Activated CD8-positive, alpha-beta memory T cell treated with anti-CD3 and anti-CD28 coated beads for 24 hours (primary cell): ENCODE measurements around the gene PYGO2.
"Not testable (repeated sequence)": the region's sequence is repeated elsewhere in the genome, so short reads cannot be mapped to it uniquely, and the experiment has no call there.

ENCODE experiments used
- DNase-seq: peaks from one replicate; pipeline ENCODE4 v3.0.0-alpha.2; 2020

The PYGO2 gene

GRCh38 chr1:154940213-154940560 is 21.4 kb downstream of the PYGO2 start:
- DNase-seq: no peak

GRCh38 chr1:154938604-154939399 is 22.8 kb downstream of the PYGO2 start:
- no peak for DNase-seq

- no peak for DNase-seq
These were observed 23.6 kb downstream of the PYGO2 start for GRCh38 chr1:154937988-154938386.

GRCh38 chr1:154937085-154937987 is 24.2 kb downstream of the PYGO2 start:
- no peak for DNase-seq

- DNase-seq: peak; percentile 97
These were observed 25.0 kb downstream of the PYGO2 start, which contains the start of gene PMVK for GRCh38 chr1:154936555-154937084. TSS of gene PMVK (minus strand) at chr1:154936719. CDS start at chr1:154936685, 34 bp downstream.

GRCh38 chr1:154935749-154936554 is 25.6 kb downstream of the PYGO2 start:
- DNase-seq: no peak

GRCh38 chr1:154934358-154934948 is 27.1 kb downstream of the PYGO2 start:
- no peak for DNase-seq

GRCh38 chr1:154931940-154932487 is 29.6 kb downstream of the PYGO2 start:
- no peak for DNase-seq

GRCh38 chr1:154926201-154926600 is 35.4 kb downstream of the PYGO2 start:
- no peak for DNase-seq

GRCh38 chr1:154925335-154926170 is 36.0 kb downstream of the PYGO2 start:
- DNase-seq: no peak

- DNase-seq: no peak
These were observed 37.9 kb downstream of the PYGO2 start for GRCh38 chr1:154923695-154924094.

- DNase-seq: no peak
These were observed 48.3 kb downstream of the PYGO2 start for GRCh38 chr1:154913273-154913672.

GRCh38 chr1:154912755-154913154 is 48.8 kb downstream of the PYGO2 start:
- no peak for DNase-seq

GRCh38 chr1:154911691-154912550 is 49.7 kb downstream of the PYGO2 start:
- DNase-seq: no peak

GRCh38 chr1:154910851-154911250 is 50.7 kb downstream of the PYGO2 start:
- DNase-seq: no peak

GRCh38 chr1:154908937-154909336 is 52.6 kb downstream of the PYGO2 start:
- no peak for DNase-seq

GRCh38 chr1:154908129-154908528 is 53.5 kb downstream of the PYGO2 start:
- not testable (repeated sequence) for DNase-seq
